Stimulated activated CD4-positive, alpha-beta T cell treated with anti-CD3 and anti-CD28 coated beads, Interleukin-4, amount 100 ng/mL, for 1 hour (primary cell): Measurements from ENCODE around the gene CTAG1B.
"Not testable (repeated sequence)": the region's sequence is repeated elsewhere in the genome, so short reads cannot be mapped to it uniquely, and the experiment has no call there.

Source experiments
- DNase-seq: peaks from one replicate; pipeline ENCODE4 v3.0.0-alpha.2; 2020

Gene CTAG1B

GRCh38 chrX:154582994-154583393 is 36.1 kb downstream of the CTAG1B start:
- DNase-seq = not testable (repeated sequence)

GRCh38 chrX:154575076-154575475 is 44.0 kb downstream of the CTAG1B start:
- not testable (repeated sequence) for DNase-seq

GRCh38 chrX:154573061-154573460 is 46.0 kb downstream of the CTAG1B start:
- not testable (repeated sequence) for DNase-seq

GRCh38 chrX:154570361-154570760 is 48.7 kb downstream of the CTAG1B start:
- DNase-seq = not testable (repeated sequence)
